BLaER1 treated with 17β-estradiol and CSF1 and Interleukin-3, amounts not matched to agents 10 nM and 100 nM (cell line): ENCODE measurements around the gene ENKUR.

ENCODE experiments used
- H3K27ac ChIP-seq, 11 experiments: shearing (Covaris generic); formaldehyde crosslinking; 2 replicates each; pipeline ENCODE4 v1.8.1; 2022
- H3K27me3 ChIP-seq, 11 experiments: shearing (Covaris generic); formaldehyde crosslinking; 2 replicates each; pipeline ENCODE4 v1.8.1; 2022
- H3K36me3 ChIP-seq, 11 experiments: shearing (Covaris generic); formaldehyde crosslinking; 2 replicates each; pipeline ENCODE4 v1.8.1; 2022
- H3K4me1 ChIP-seq, 10 experiments: shearing (Covaris generic); formaldehyde crosslinking; 2 replicates each; pipeline ENCODE4 v1.8.1; 2022
- H3K4me2 ChIP-seq, 11 experiments: shearing (Covaris generic); formaldehyde crosslinking; 2 replicates each; pipeline ENCODE4 v1.8.1; 2022
- H3K4me3 ChIP-seq, 10 experiments: shearing (Covaris generic); formaldehyde crosslinking; 2 replicates each; pipeline ENCODE4 v1.8.1; 2022
- H3K9ac ChIP-seq, 11 experiments: shearing (Covaris generic); formaldehyde crosslinking; 2 replicates each; pipeline ENCODE4 v1.8.1; 2022
- H3K9me3 ChIP-seq, 11 experiments: shearing (Covaris generic); formaldehyde crosslinking; replicated peaks in 1 of 11; 2 replicates each; pipeline ENCODE4 v1.8.1; 2022
- H4K20me1 ChIP-seq, 11 experiments: shearing (Covaris generic); formaldehyde crosslinking; 2 replicates each; pipeline ENCODE4 v1.8.1; 2022
- Cebpa-rat ChIP-seq, 11 experiments: shearing (Covaris generic); IDR thresholded peaks; 2 replicates each; pipeline ENCODE4 v1.8.1; 2022

ENKUR gene

DNA sequence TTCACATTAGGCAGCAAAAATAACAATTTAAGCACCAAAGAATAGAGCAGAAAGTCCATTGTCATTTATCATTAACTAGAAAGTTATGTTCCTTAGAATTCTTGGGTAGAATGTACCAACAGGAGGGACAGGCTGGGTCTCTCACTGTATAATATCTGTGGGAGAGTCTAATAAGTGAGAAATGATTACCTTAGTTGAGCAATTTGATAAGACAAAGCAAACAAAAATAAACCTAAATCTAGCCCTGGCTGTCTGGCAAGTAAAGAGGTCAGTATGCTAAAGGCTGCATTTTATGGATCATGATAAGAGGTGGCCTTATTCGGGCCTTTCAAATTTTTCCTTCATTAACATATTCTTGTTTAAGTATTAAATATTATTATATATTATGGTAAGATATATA, 36.1 kb upstream of the ENKUR start:
- Histone ChIP-seq H3K9ac (no peak overlapping the region), H3K4me2 (no peak overlapping the region)
- TF ChIP-seq Cebpa-rat (IDR thresholded peaks at IDR 0.05): no peak

DNA sequence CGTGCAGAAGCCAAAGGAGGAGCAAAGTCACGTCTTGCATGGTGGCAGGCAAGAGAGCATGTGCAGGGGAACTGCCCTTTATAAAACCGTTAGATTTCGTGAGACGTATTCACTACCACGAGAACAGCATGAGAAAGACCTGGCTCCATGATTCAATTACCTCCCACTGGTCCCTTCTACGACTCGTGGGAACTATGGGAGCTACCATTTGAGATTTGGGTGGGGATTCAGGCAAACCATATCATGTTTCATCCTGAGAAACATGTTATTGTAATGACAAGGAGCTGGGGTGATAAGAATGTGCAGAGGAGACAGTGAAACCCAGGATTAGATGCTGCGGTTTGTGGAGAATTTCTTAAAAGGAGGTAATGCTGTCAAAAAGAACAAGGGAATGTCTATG, 34.4 kb upstream of the ENKUR start:
- peaks cover 0 to 9% (median 0%) of the 10 kb centered on the region in 11 experiments; a peak in 2 of 22 replicates for H3K9me3 ChIP-seq
- H3K27ac ChIP-seq: no peak overlapping the region
- H3K36me3 ChIP-seq: no peaks in the 10 kb centered on the region
- no peaks in the 10 kb centered on the region for H4K20me1 ChIP-seq
- no peak for TF ChIP-seq Cebpa-rat (IDR thresholded peaks at IDR 0.05)
- no peak overlapping the region for H3K4me3 ChIP-seq
- no peak overlapping the region for H3K9ac ChIP-seq
- H3K27me3 ChIP-seq: no peaks in the 10 kb centered on the region
- H3K4me1 ChIP-seq: peaks cover 0 to 12% (median 8%) of the 10 kb centered on the region in 10 experiments; a peak in 7 of 20 replicates
- H3K4me2 ChIP-seq: no peak overlapping the region

More for the DNA sequence above, 36.1 kb upstream of the ENKUR start:
- Histone ChIP-seq H3K27ac (no peak overlapping the region), H3K36me3 (no peaks in the 10 kb centered on the region), H3K4me3 (no peak overlapping the region), H3K4me1 (peaks cover 0 to 12% (median 8%) of the 10 kb centered on the region in 10 experiments; a peak in 7 of 20 replicates), H4K20me1 (no peaks in the 10 kb centered on the region), H3K27me3 (no peaks in the 10 kb centered on the region), H3K9me3 (peaks cover 0 to 9% (median 0%) of the 10 kb centered on the region in 11 experiments; a peak in 2 of 22 replicates)

DNA sequence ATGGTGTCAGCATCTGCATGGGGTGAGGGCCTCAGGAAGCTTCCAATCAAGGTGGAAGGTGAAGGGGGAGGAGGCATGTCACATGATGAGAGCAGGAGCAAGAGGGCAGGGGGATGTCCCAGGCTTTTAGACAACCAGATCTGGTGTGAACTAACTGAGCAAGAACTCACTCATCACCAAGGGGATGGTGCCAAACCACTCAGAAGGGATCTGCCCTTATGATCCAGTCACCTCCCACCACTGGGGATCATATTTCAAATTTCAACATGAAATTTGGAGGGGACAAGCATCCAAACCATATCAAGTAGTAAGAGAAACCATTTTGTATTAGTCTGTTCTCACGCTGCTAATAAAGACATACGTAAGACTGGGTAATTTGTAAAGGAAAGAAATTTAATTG, 34.0 kb upstream of the ENKUR start:
- H4K20me1 ChIP-seq: no peaks in the 10 kb centered on the region
- no peak overlapping the region for H3K4me2 ChIP-seq
- no peak overlapping the region for H3K4me3 ChIP-seq
- no peak overlapping the region for H3K27ac ChIP-seq
- H3K9ac ChIP-seq: no peak overlapping the region
- no peaks in the 10 kb centered on the region for H3K27me3 ChIP-seq
- H3K9me3 ChIP-seq: peaks cover 0 to 9% (median 0%) of the 10 kb centered on the region in 11 experiments; a peak in 2 of 22 replicates
- peaks cover 0 to 12% (median 8%) of the 10 kb centered on the region in 10 experiments; a peak in 7 of 20 replicates for H3K4me1 ChIP-seq
- no peaks in the 10 kb centered on the region for H3K36me3 ChIP-seq
- TF ChIP-seq Cebpa-rat (IDR thresholded peaks at IDR 0.05): no peak

DNA sequence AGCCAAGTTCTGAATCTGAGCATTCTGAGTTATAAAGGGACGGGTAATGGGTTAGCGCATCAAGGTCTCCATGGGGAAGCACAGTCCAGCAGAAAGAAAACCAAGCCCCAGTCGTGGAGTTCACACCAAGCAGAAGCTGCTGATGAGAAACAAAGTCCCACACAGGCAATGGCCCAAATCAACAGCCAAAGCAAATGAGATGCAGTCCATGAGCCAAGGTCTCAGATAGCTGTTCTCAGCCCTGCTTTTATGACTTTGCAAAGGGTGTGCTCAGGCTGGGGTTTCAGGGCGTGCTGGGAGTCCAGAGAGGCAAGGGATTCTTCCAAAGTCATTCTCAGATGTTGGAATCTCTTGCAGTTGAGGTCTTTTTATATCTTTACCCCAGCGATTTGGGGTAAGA, 32.5 kb upstream of the ENKUR start:
- Histone ChIP-seq H3K9me3 (peaks cover 0 to 9% (median 0%) of the 10 kb centered on the region in 11 experiments; a peak in 2 of 22 replicates), H3K36me3 (no peaks in the 10 kb centered on the region), H3K9ac (no peak overlapping the region), H3K4me1 (peaks cover 0 to 12% (median 8%) of the 10 kb centered on the region in 10 experiments; a peak in 7 of 20 replicates), H3K27ac (no peak overlapping the region), H4K20me1 (no peaks in the 10 kb centered on the region), H3K27me3 (no peaks in the 10 kb centered on the region), H3K4me2 (peak overlapping the region in 4 of 11 experiments; percentile 20 to 53 (median 42); a peak in 4 of 22 replicates), H3K4me3 (no peak overlapping the region)
- no peak for TF ChIP-seq Cebpa-rat (IDR thresholded peaks at IDR 0.05)

DNA sequence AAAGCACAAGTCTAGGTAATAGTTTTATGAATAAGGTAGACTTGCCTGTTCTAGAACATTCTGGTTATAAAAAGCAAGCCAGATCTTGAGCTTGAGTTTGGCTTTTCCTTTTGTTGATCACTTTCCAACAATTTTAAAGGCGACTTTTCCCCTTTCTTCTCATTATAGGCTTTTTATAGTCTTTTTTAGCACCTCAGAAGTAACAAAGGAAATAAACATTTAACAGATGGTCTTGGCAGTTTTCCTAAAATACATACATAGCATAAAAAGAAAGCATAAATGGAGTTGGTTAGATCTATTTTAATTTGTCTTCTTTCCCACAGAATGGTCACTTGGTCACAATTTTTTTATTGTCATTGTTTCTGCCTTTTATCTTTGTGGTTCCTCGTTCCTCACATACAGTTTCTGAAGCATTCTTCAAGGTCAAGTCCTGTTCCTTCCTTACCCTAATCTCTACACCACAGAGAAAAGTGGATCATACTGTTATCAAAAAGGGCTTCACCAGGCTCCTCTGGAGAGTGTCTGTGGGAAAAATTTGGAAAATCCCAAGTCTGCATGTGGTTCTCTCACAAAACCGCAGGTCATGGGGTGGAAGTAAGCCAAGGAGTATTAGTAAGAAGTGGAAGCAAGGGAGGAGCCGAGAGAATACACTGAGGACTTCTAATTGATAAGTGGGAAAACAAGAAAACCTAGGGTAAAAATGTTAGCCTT, 31.8 kb upstream of the ENKUR start:
- peaks cover 0 to 9% (median 0%) of the 10 kb centered on the region in 11 experiments; a peak in 2 of 22 replicates for H3K9me3 ChIP-seq
- H3K27me3 ChIP-seq: no peaks in the 10 kb centered on the region
- peak overlapping the region in 7 of 11 experiments; percentile 1 to 53 (median 42); a peak in 10 of 22 replicates for H3K4me2 ChIP-seq
- peaks cover 0 to 12% (median 8%) of the 10 kb centered on the region in 10 experiments; a peak in 7 of 20 replicates for H3K4me1 ChIP-seq
- H3K36me3 ChIP-seq: no peaks in the 10 kb centered on the region
- no peaks in the 10 kb centered on the region for H4K20me1 ChIP-seq
- no peak overlapping the region for H3K4me3 ChIP-seq
- H3K27ac ChIP-seq: no peak overlapping the region
- TF ChIP-seq Cebpa-rat (IDR thresholded peaks at IDR 0.05): no peak
- H3K9ac ChIP-seq: no peak overlapping the region

DNA sequence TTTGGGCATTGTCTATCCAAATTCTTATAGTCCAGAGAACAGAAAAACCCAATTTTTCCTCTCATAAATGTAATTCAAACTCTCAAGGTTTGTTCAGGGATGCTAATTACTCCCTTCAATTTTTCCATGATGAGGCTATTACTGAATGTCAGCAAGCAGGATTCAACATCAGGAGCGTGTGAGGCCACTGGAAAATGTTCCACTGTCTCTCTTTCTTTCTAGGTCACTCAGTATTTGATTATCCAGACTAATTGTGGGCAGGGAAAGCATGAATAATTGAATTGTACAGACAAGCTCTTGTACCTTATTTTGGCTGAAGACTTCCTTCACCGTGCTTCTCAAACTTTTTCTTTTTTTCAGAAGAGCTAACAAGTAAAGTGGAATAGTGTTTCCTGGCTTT, 31.1 kb upstream of the ENKUR start:
- H3K27me3 ChIP-seq: no peaks in the 10 kb centered on the region
- no peak overlapping the region for H3K4me3 ChIP-seq
- no peaks in the 10 kb centered on the region for H3K36me3 ChIP-seq
- H4K20me1 ChIP-seq: no peaks in the 10 kb centered on the region
- H3K9me3 ChIP-seq: peaks cover 0 to 9% (median 0%) of the 10 kb centered on the region in 11 experiments; a peak in 2 of 22 replicates
- H3K4me1 ChIP-seq: peaks cover 0 to 12% (median 8%) of the 10 kb centered on the region in 10 experiments; a peak in 7 of 20 replicates
- H3K4me2 ChIP-seq: peak overlapping the region in 6 of 11 experiments; percentile 1 to 53 (median 42); a peak in 9 of 22 replicates
- H3K27ac ChIP-seq: no peak overlapping the region
- H3K9ac ChIP-seq: no peak overlapping the region
- TF ChIP-seq Cebpa-rat (IDR thresholded peaks at IDR 0.05): no peak

DNA sequence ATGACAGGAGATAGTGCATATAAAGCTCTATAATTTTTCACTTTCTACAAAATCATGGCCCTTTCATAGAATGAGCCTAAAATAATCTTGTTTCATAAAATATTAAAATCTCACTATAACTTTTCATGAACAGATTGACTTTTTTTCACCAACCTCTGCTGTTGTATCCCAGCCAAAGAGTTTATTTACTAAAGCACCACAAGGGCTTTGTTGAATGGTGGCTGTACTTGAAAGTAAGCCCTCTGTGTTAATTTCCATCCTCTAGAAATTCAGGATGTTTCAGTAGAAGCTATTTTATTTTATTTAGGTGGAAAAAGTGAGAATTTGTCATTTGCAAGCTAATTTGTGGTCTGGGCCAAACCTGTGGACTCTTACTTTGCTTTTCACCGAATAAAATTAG, 30.7 kb upstream of the ENKUR start:
- no peak for TF ChIP-seq Cebpa-rat (IDR thresholded peaks at IDR 0.05)
- Histone ChIP-seq H4K20me1 (no peaks in the 10 kb centered on the region), H3K4me1 (peaks cover 0 to 12% (median 8%) of the 10 kb centered on the region in 10 experiments; a peak in 7 of 20 replicates), H3K4me3 (no peak overlapping the region), H3K9ac (no peak overlapping the region), H3K9me3 (peaks cover 0 to 9% (median 0%) of the 10 kb centered on the region in 11 experiments; a peak in 2 of 22 replicates), H3K27ac (no peak overlapping the region), H3K36me3 (no peaks in the 10 kb centered on the region), H3K27me3 (no peaks in the 10 kb centered on the region), H3K4me2 (no peak overlapping the region)

DNA sequence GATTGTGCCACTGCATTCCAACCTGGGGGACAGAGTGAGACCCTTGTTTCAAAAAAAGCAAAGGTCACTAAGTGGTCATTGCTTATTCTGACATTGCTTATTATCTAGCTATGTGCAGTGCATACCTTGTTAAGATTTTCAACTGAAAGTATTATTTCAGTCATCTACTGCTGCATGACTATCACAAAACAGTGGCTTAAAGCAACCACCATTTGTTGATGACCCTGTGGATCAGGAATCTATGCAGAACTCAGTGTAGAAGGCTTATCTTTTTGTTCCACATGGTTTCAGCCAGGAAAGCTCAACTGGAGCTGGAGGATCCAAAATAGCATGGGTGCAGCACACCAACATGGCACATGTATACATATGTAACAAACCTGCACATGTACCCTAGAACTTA, 23.6 kb upstream of the ENKUR start:
- H3K9ac ChIP-seq: no peak overlapping the region
- no peak overlapping the region for H3K4me3 ChIP-seq
- no peaks in the 10 kb centered on the region for H3K4me1 ChIP-seq
- no peaks in the 10 kb centered on the region for H3K9me3 ChIP-seq
- no peak for TF ChIP-seq Cebpa-rat (IDR thresholded peaks at IDR 0.05)
- H3K27me3 ChIP-seq: no peaks in the 10 kb centered on the region
- H4K20me1 ChIP-seq: no peaks in the 10 kb centered on the region
- no peak overlapping the region for H3K27ac ChIP-seq
- no peaks in the 10 kb centered on the region for H3K36me3 ChIP-seq
- H3K4me2 ChIP-seq: no peak overlapping the region

DNA sequence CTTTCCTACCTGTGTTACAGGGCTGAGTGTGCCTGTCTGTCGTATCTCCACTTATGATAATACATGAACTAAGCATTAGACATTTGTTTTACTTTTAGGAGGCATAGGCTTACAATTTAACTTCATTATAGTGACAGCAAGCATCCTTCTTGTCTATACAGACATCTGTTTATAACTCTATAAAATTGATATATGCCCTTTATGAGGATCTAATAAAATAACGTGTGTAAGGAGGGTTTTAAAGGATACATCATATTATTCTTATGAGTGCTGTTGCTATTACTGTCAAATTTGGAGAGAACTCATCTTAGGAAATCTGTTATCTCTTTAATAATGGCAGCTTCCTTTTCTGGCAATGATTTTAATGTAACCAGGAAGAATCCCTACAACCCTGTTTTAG, 22.4 kb upstream of the ENKUR start:
- Histone ChIP-seq H3K9ac (no peak overlapping the region), H3K36me3 (no peaks in the 10 kb centered on the region), H3K4me1 (no peaks in the 10 kb centered on the region), H3K9me3 (no peaks in the 10 kb centered on the region), H3K4me3 (no peak overlapping the region), H3K27ac (no peak overlapping the region), H3K4me2 (no peak overlapping the region), H4K20me1 (no peaks in the 10 kb centered on the region), H3K27me3 (no peaks in the 10 kb centered on the region)
- TF ChIP-seq Cebpa-rat (IDR thresholded peaks at IDR 0.05): no peak

DNA sequence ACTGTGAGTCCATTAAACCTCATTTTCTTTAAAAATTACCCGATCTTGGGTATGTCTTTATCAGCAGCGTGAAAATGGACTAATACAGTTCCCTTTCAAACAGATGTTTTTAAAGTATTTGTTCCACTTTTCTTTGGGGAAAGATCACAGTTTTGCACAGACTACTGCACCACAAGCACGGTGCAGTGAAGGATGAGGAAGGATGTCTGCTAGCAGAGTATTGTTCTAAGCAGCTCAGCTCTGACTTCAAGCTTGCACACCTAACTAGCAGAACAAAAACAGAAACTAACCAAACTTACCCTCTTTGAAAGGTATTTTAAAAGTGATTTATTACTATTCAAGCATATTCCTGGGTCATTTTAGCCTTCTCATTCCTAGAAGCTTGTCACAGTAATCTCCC, 20.4 kb upstream of the ENKUR start:
- no peaks in the 10 kb centered on the region for H3K27me3 ChIP-seq

More for the DNA sequence above, 20.4 kb upstream of the ENKUR start:
- Histone ChIP-seq H3K36me3 (no peaks in the 10 kb centered on the region), H3K4me3 (no peak overlapping the region), H4K20me1 (no peaks in the 10 kb centered on the region), H3K9me3 (no peaks in the 10 kb centered on the region), H3K4me1 (no peaks in the 10 kb centered on the region), H3K27ac (no peak overlapping the region), H3K9ac (no peak overlapping the region), H3K4me2 (no peak overlapping the region)
- TF ChIP-seq Cebpa-rat (IDR thresholded peaks at IDR 0.05): no peak
